ENCODE measurements around the gene SHISA6. TPM values are rescaled to one million over a fixed set of nuclear protein-coding genes. Genes with fewer than 3 reads are reported as not detected.

Gene SHISA6
- total RNA-seq, 2 experiments from 2014 or later, result not detected

DNA sequence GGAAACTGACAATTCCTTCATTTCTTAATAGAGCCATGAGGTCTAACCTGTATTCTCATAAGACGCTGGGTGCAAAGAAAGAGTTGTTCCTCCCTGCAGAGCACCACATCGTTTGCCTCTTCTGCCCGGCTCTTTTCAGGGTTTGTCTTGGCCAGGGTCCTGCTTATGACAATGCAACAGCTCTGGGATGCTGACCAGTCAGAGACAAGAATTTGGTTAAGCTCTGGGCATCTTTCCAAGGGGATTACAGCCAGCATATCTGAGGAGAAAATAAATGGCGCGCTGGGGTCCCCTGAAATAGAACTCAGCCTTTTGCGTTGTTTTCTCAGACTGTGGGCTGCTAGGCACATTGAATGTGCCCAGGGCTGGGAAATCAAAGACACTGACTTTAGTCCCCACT, 128.6 kb downstream of the SHISA6 start:
- POLR2A ChIA-PET, result no interaction called here
- H3K27ac Mint-ChIP-seq, result no peak overlapping the region

DNA sequence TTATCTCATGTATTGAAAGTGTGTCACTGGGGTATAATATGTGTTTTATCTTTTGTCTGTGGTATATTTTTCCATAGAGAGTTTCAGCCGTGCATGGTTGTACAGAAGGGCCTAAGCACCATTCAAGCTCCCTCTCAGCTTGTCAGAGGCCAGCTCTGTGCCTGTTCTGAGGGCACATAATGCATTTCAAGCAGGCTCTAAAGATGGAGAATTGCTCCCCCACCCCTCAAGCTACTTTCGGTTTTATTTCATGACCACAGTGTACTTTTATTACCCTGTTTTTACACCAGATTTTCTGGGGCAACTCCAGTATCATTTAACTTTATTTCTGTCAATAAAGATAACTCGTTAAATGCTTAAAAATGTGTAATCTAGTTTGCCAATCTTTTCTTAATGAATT, 131.7 kb downstream of the SHISA6 start:
- ATAC-seq (no peak), DNase-seq (no peak)
- Mint-ChIP-seq H3K27me3 (no peaks in the 10 kb centered on the region), H3K36me3 (ENCODE audit: low read depth) (no peaks in the 10 kb centered on the region), H3K9me3 (ENCODE audit: low read depth) (peaks cover 4% of the 10 kb centered on the region), H3K27ac (no peak overlapping the region), H3K4me1 (no peaks in the 10 kb centered on the region), H3K4me3 (no peak overlapping the region)
- ChIA-PET POLR2A (no interaction called here), CTCF (no interaction called here)
- intact Hi-C loops (cut with DNase I, micrococcal nuclease), result no loop called here

More for the DNA sequence above, 128.6 kb downstream of the SHISA6 start:
- no peak for ATAC-seq
- Mint-ChIP-seq H3K27me3 (no peaks in the 10 kb centered on the region), H3K9me3 (ENCODE audit: low read depth) (peaks cover 4% of the 10 kb centered on the region), H3K36me3 (ENCODE audit: low read depth) (no peaks in the 10 kb centered on the region), H3K4me3 (no peak overlapping the region), H3K4me1 (no peaks in the 10 kb centered on the region)
- intact Hi-C loops (cut with DNase I, micrococcal nuclease), result no loop called here
- CTCF ChIA-PET, result no interaction called here
- DNase-seq, result no peak

DNA sequence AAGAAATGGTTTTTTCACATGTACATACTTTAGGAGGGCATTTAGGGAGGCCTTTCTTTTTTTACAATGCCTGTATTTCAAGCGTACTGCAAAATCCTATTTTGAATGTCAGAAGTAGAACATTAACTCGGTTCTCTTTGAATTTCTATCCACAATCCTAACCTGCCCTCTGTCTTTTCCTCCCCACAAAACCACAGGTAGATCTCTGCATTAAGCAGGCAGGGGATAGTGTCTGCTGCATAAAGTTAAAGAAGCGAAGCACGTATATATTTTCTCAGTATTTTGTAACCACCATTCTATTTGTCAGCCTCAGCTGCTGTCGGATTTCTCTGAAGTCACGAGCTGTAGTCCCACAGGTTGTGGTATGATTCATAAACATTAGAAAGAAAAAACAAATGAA, 137.5 kb downstream of the SHISA6 start:
- Mint-ChIP-seq H3K27me3 (no peaks in the 10 kb centered on the region), H3K4me1 (no peaks in the 10 kb centered on the region), H3K36me3 (ENCODE audit: low read depth) (no peaks in the 10 kb centered on the region), H3K4me3 (no peak overlapping the region), H3K9me3 (ENCODE audit: low read depth) (no peaks in the 10 kb centered on the region), H3K27ac (no peak overlapping the region)
- POLR2A ChIA-PET, result no interaction called here
- intact Hi-C loops (cut with DNase I, micrococcal nuclease), result no loop called here
- DNase-seq (no peak), ATAC-seq (no peak)
- CTCF ChIA-PET, result no interaction called here

DNA sequence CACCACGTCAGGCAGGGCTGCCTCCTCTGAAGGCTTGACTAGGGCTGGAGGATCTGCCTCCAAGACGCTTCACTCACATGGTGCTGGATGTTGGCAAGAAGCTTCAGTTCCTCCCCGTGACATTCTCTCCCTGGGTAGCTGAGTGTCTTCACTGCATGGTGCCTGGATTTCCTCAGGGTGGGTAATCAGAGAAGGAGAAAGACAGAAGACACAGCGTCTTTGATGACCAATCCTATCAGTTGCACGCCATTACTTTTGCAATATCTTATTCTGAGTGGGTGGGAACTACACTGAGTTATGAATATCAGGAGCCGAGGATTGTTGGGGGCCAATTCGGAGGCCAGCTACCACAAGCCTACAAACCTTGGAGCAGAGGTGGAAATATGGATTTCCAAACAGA, 139.7 kb downstream of the SHISA6 start:
- Mint-ChIP-seq H3K27ac (no peak overlapping the region), H3K27me3 (no peaks in the 10 kb centered on the region), H3K9me3 (ENCODE audit: low read depth) (peaks cover 3% of the 10 kb centered on the region), H3K36me3 (ENCODE audit: low read depth) (no peaks in the 10 kb centered on the region), H3K4me3 (no peak overlapping the region), H3K4me1 (no peaks in the 10 kb centered on the region)
- intact Hi-C loops (cut with DNase I, micrococcal nuclease), result loop anchor here in 1 of 2 experiments (10.0 kb wide), 1 partner anchor 54 kb away; no protein-coding TSS in a partner anchor
- ChIA-PET CTCF (no interaction called here), POLR2A (no interaction called here)
- ATAC-seq, result no peak
- DNase-seq, result no peak

DNA sequence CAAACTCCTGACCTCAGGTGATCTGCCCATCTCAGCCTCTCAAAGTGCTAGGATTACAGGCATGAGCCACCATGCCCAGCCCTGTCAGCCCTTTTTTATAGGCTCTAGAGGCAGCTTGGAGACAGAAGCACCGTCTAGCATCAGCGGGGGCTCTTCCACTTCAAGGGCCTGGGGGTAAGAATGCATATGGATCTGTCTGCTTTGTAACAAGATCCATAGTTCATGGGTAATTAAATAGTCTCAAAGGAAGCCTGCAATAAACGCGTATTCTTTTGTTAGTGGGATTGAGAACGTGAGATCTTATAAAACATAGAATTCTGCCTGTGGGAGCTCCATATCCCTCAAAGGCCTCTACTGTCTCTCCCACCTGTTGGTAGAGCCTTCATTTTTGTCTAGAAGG, 142.1 kb downstream of the SHISA6 start:
- Mint-ChIP-seq H3K4me1 (no peaks in the 10 kb centered on the region), H3K27me3 (no peaks in the 10 kb centered on the region), H3K27ac (no peak overlapping the region), H3K4me3 (no peak overlapping the region), H3K36me3 (ENCODE audit: low read depth) (no peaks in the 10 kb centered on the region), H3K9me3 (ENCODE audit: low read depth) (peaks cover 3% of the 10 kb centered on the region)
- DNase-seq (no peak), ATAC-seq (no peak)
- intact Hi-C loops (cut with DNase I, micrococcal nuclease), result loop anchor here in 1 of 2 experiments (10.0 kb wide), 1 partner anchor 52 kb away; no protein-coding TSS in a partner anchor
- POLR2A ChIA-PET, result no interaction called here
- CTCF ChIA-PET, result no interaction called here

DNA sequence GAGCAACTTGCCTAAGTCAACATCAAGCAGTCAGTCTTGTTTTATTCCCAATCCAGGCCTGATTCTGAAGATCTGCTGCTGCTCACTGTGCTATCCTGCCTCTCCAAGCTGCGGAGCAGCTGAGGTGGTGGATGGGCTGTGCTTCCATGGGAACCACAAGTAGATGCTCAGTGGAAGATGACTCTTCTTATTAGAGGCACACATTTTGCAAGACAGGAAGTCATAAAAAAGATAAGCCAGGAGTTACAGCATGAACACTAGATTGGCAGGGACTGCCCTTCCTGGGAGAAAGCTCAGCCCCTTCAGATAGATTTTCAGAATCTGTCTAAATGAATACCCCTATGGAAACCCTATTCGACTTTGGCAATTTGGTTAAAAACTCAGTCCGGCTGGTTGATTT, 143.1 kb downstream of the SHISA6 start:
- ATAC-seq, result no peak
- H3K4me3 Mint-ChIP-seq, result no peak overlapping the region
- no peaks in the 10 kb centered on the region for H3K4me1 Mint-ChIP-seq
- no peak overlapping the region for H3K27ac Mint-ChIP-seq
- no peaks in the 10 kb centered on the region for H3K36me3 Mint-ChIP-seq (ENCODE audit: low read depth)
- H3K27me3 Mint-ChIP-seq, result no peaks in the 10 kb centered on the region
- intact Hi-C loops (cut with DNase I, micrococcal nuclease), result loop anchor here in 1 of 2 experiments (10.0 kb wide), 1 partner anchor 51 kb away; no protein-coding TSS in a partner anchor
- ChIA-PET POLR2A (no interaction called here), CTCF (no interaction called here)
- peaks cover 3% of the 10 kb centered on the region for H3K9me3 Mint-ChIP-seq (ENCODE audit: low read depth)
- DNase-seq, result no peak

DNA sequence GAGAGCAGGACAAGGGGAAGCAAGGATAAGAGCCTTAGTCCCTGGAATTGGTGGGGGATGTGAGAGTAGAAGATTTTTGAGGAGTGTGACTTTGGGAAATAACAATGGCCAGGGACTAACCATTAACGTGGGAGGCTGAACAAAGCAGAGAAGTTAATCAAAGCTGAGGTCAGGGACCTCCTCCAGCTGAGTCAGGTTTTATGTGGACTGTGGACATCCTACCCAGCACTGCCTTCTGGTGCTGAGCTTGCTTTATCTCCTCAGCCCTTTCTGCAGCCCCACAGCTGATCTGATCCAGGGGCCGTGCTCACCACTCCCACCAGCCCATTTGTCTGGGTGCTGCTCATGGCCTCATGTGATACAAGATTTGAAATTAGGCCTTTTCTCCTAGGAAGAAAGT, 146.6 kb downstream of the SHISA6 start:
- ChIA-PET POLR2A (no interaction called here), CTCF (no interaction called here)
- Mint-ChIP-seq H3K27me3 (no peaks in the 10 kb centered on the region), H3K27ac (no peak overlapping the region), H3K9me3 (ENCODE audit: low read depth) (peaks cover 7% of the 10 kb centered on the region), H3K4me3 (no peak overlapping the region), H3K36me3 (ENCODE audit: low read depth) (no peaks in the 10 kb centered on the region), H3K4me1 (no peaks in the 10 kb centered on the region)
- ATAC-seq, result no peak
- intact Hi-C loops (cut with DNase I, micrococcal nuclease), result loop anchor here in 1 of 2 experiments (10.0 kb wide), 1 partner anchor 47 kb away; no protein-coding TSS in a partner anchor
- DNase-seq, result no peak

DNA sequence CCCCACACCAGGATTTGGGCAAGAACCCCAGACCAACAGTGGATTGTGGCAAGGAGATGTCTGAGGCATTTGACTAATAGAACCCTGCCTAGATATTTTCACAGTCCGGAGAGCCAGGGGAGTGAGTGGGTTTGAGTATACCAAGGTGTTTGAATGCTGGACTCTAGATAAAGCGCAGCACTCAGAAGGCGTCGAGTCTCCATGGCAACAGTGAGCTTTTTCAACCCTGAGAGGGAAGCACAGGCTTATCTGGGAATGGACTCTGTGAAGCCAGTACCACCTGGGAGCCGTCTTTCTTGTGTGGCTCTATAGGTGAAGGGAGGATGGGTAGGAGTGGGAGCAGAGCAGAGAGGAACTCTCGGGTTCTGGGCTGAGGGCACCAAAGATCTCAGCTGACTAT, 147.0 kb downstream of the SHISA6 start:
- no peaks in the 10 kb centered on the region for H3K4me1 Mint-ChIP-seq
- POLR2A ChIA-PET, result no interaction called here
- no peak overlapping the region for H3K4me3 Mint-ChIP-seq
- peaks cover 7% of the 10 kb centered on the region for H3K9me3 Mint-ChIP-seq (ENCODE audit: low read depth)
- intact Hi-C loops (cut with DNase I, micrococcal nuclease), result loop anchor here in 1 of 2 experiments (10.0 kb wide), 1 partner anchor 47 kb away; no protein-coding TSS in a partner anchor
- DNase-seq, result no peak
- no peaks in the 10 kb centered on the region for H3K36me3 Mint-ChIP-seq (ENCODE audit: low read depth)
- CTCF ChIA-PET, result no interaction called here
- no peaks in the 10 kb centered on the region for H3K27me3 Mint-ChIP-seq
- no peak for ATAC-seq
- no peak overlapping the region for H3K27ac Mint-ChIP-seq

DNA sequence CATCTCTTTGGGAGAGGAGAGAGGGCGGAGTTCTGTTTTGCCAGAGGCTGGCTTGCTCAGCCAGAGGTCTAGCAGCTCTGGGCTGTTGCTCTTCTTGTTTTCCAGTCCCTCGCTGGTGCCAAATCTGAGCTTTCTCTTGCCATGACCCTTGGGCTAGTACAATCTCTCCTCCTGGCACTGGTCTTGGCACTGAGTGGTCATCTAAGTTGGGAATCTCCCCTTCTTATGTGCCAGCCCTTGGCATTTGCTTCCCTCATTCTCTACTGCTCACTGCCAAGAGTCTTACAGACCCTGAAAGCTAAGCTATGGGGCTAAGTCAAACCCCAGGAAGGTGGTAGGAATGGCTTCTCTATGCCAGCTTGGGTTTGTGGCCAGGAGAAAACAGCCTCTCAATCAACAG, 148.6 kb downstream of the SHISA6 start:
- Mint-ChIP-seq H3K27ac (no peak overlapping the region), H3K27me3 (no peaks in the 10 kb centered on the region), H3K9me3 (ENCODE audit: low read depth) (peaks cover 7% of the 10 kb centered on the region), H3K4me3 (no peak overlapping the region), H3K36me3 (ENCODE audit: low read depth) (no peaks in the 10 kb centered on the region), H3K4me1 (no peaks in the 10 kb centered on the region)
- ChIA-PET CTCF (no interaction called here), POLR2A (no interaction called here)
- DNase-seq (no peak), ATAC-seq (no peak)
- intact Hi-C loops (cut with DNase I, micrococcal nuclease), result loop anchor here in 1 of 2 experiments (10.0 kb wide), 1 partner anchor 45 kb away; no protein-coding TSS in a partner anchor

DNA sequence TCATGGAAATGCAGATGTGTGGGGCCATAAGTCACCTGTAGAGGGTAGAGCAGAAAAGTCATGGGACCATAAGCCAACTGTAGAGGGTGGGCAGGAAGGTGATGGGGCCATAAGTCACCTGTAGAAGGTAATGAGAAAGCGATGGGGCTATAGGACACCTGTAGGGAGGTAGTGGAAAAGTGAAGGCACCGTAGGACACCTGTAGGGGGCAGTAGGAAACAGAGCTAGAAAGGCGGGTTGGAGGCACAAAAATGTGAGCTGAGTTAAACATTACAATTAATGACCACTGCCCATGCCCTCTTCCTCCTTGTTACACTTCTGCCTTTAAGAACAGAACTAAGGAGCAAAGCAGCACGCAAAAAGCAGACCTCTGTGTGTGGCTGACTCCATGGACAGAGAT, 150.1 kb downstream of the SHISA6 start:
- POLR2A ChIA-PET, result no interaction called here
- Mint-ChIP-seq H3K27ac (no peak overlapping the region), H3K9me3 (ENCODE audit: low read depth) (peaks cover 4% of the 10 kb centered on the region), H3K27me3 (no peaks in the 10 kb centered on the region), H3K36me3 (ENCODE audit: low read depth) (no peaks in the 10 kb centered on the region), H3K4me3 (no peak overlapping the region), H3K4me1 (no peaks in the 10 kb centered on the region)
- CTCF ChIA-PET, result no interaction called here
- ATAC-seq (no peak), DNase-seq (no peak)
- intact Hi-C loops (cut with DNase I, micrococcal nuclease), result no loop called here

DNA sequence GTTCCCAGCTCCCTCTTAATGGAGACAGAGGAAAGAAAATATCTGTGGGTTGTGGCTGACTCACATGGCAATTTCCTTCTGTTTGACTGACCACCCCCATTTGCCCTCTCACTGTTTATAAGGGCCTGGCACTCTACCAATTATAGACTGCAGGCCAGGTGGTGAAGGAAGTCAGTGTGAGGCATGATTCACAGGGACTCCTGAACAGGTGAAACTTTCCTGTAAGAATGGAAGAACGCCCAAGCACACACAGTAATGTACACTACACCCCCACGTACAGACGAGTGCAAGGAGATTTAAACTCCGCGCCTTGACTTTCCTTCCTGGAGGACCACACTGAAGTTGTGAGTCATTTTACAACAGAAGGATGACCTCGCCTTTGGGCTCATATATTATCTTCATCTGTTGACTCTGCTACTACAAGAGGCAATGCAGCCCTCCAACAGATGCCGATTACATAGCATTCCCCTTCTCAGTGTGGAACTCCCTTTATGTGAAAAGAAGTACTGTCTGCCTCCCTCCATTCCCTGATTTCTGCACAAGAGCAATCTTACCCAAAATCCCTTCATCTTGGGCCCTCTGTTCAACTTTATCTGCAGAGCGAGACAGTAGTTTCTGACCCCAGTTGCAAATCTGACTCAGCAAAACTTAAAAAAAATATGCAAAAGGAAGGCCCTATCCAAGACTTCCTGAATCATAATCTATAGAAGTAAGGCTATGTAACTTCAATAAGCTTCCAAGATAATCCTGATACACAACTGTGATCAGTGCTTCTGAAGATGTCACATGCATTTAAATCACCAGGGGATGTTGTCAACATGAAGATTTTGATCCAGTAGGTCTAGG, 163.6 kb downstream of the SHISA6 start:
- DNase-seq, result no peak
- ChIA-PET POLR2A (no interaction called here), CTCF (no interaction called here)
- Mint-ChIP-seq H3K4me1 (no peaks in the 10 kb centered on the region), H3K27me3 (no peaks in the 10 kb centered on the region), H3K36me3 (ENCODE audit: low read depth) (no peaks in the 10 kb centered on the region), H3K9me3 (ENCODE audit: low read depth) (peaks cover 27% of the 10 kb centered on the region), H3K4me3 (no peak overlapping the region), H3K27ac (no peak overlapping the region)
- intact Hi-C loops (cut with DNase I, micrococcal nuclease), result no loop called here
- ATAC-seq, result no peak

DNA sequence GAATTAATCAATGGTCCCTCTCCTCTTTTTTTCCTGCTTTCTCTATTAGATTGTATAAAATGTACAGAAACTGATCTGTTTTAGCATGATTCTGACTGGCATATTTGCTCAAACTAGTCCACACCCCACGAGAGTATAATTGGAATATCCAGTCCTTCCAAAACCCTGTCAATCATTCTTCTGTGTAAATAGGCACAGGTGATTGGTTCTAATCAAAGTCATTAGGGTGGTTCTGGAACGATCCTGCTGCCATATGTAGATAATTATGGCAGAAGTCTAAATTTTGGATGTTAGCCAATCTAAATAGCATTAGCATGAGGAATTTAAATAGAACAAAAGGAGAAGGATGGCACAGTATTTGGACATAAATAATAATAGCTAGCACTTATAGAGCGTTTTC, 165.7 kb downstream of the SHISA6 start:
- H3K27ac Mint-ChIP-seq, result no peak overlapping the region
- peaks cover 16% of the 10 kb centered on the region for H3K9me3 Mint-ChIP-seq (ENCODE audit: low read depth)
- DNase-seq, result no peak
- no peaks in the 10 kb centered on the region for H3K36me3 Mint-ChIP-seq (ENCODE audit: low read depth)
- no peaks in the 10 kb centered on the region for H3K27me3 Mint-ChIP-seq
- POLR2A ChIA-PET, result no interaction called here
- no peaks in the 10 kb centered on the region for H3K4me1 Mint-ChIP-seq
- CTCF ChIA-PET, result no interaction called here
- intact Hi-C loops (cut with DNase I, micrococcal nuclease), result no loop called here
- H3K4me3 Mint-ChIP-seq, result no peak overlapping the region
- ATAC-seq, result no peak
